HepG2 (cell line): ENCODE measurements around the gene ASB5.

ENCODE experiments used
- MED8 ChIP-seq: sonication (generic); formaldehyde crosslinking; IDR thresholded peaks from 2 replicates; pipeline ENCODE4 v1.8.1; 2023; ENCODE audit warnings: mild to moderate bottlenecking, missing genetic modification reagents; ENCODE audit not compliant: insufficient replicate concordance
- SETDB1 ChIP-seq: sonication (generic); formaldehyde crosslinking; IDR thresholded peaks from 2 replicates; pipeline ENCODE4 v1.5.1; 2020; ENCODE audit warnings: missing genetic modification reagents, mild to moderate bottlenecking, borderline replicate concordance
- TP53 ChIP-seq: sonication (generic); formaldehyde crosslinking; conservative IDR thresholded peaks from 2 replicates; pipeline ENCODE4 v1.4.0; 2020; ENCODE audit warnings: missing genetic modification reagents
- TF ChIP-seq, protein P1 (sequence below): IDR thresholded peaks from 2 replicates; pipeline ENCODE4 v1.6.1; 2016; ENCODE audit warnings: low read depth, missing genetic modification reagents, missing compliant biosample characterization

GRCh38 chr4:176238157-176238610, 30.8 kb downstream of the ASB5 start:
- TF ChIP-seq SETDB1 (no peak), TP53 (no peak), MED8 (CRISPR knock-in tag) (no peak)
- TF ChIP-seq, protein P1, sequence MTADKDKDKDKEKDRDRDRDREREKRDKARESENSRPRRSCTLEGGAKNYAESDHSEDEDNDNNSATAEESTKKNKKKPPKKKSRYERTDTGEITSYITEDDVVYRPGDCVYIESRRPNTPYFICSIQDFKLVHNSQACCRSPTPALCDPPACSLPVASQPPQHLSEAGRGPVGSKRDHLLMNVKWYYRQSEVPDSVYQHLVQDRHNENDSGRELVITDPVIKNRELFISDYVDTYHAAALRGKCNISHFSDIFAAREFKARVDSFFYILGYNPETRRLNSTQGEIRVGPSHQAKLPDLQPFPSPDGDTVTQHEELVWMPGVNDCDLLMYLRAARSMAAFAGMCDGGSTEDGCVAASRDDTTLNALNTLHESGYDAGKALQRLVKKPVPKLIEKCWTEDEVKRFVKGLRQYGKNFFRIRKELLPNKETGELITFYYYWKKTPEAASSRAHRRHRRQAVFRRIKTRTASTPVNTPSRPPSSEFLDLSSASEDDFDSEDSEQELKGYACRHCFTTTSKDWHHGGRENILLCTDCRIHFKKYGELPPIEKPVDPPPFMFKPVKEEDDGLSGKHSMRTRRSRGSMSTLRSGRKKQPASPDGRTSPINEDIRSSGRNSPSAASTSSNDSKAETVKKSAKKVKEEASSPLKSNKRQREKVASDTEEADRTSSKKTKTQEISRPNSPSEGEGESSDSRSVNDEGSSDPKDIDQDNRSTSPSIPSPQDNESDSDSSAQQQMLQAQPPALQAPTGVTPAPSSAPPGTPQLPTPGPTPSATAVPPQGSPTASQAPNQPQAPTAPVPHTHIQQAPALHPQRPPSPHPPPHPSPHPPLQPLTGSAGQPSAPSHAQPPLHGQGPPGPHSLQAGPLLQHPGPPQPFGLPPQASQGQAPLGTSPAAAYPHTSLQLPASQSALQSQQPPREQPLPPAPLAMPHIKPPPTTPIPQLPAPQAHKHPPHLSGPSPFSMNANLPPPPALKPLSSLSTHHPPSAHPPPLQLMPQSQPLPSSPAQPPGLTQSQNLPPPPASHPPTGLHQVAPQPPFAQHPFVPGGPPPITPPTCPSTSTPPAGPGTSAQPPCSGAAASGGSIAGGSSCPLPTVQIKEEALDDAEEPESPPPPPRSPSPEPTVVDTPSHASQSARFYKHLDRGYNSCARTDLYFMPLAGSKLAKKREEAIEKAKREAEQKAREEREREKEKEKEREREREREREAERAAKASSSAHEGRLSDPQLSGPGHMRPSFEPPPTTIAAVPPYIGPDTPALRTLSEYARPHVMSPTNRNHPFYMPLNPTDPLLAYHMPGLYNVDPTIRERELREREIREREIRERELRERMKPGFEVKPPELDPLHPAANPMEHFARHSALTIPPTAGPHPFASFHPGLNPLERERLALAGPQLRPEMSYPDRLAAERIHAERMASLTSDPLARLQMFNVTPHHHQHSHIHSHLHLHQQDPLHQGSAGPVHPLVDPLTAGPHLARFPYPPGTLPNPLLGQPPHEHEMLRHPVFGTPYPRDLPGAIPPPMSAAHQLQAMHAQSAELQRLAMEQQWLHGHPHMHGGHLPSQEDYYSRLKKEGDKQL (CRISPR knock-in tag) = no peak
